Middle frontal gyrus (tissue), 1 donor: ENCODE results near the gene NRXN2.

Experiments used
- DNase-seq: peaks from one replicate; pipeline ENCODE4 v3.0.0-alpha.2; 2015; ENCODE audit warnings: low spot score; ENCODE audit errors: extremely low spot score

Gene NRXN2

DNA sequence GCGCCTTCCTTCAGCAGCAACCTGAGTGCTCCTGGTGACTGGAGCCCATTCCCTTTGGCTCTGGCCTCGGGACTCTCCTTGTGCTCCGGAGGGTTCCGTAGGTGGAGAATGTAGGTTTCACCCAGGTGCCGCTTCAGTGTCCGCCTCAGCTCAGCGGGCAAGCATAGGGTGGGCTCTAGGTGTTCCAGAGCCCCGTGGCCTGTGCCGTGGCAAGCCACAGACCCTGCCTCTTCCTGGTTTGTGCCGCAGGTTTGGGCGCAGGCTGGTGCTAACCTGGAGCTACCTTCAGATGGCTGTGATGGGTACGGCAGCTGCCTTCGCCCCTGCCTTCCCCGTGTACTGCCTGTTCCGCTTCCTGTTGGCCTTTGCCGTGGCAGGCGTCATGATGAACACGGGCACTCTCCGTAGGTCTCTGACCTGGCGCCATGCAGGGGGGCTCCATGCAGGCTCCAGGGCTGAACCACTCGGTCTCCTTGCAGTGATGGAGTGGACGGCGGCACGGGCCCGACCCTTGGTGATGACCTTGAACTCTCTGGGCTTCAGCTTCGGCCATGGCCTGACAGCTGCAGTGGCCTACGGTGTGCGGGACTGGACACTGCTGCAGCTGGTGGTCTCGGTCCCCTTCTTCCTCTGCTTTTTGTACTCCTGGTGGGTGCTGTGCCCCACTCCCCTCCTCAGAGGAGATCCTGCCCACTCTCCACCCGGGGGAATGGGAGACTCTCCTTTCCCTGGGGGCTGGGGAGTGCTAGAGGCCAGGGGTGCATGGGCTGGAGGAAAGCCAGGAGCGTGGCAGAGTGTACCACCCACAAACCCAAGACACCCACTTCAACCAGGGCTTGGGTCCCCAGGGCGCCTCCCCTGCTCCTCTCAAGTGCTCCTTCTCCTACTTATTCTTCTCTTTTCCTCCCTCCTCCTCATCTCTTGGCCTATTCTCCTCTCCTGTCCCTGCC is 129.6 kb downstream of the NRXN2 start:
- no peak for DNase-seq

DNA sequence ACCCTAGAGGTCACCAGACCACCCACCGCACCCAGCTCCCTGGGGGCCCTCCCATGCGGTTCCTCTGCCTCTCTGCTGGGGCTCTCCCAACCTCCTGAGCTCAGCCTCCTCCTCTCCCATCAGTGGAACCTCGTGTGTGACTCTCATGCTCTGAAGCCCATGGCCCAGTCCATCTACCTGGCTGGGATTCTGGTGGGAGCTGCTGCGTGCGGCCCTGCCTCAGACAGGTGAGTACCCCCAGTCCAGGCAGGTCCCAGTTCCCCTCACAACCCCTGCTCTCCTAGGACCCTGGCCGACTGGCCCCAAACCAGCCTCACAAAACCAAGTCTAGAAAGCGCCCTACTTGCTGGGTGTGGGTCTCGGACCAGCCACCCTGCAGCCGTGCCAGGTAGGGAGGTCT is 130.3 kb downstream of the NRXN2 start:
- DNase-seq, result no peak

DNA sequence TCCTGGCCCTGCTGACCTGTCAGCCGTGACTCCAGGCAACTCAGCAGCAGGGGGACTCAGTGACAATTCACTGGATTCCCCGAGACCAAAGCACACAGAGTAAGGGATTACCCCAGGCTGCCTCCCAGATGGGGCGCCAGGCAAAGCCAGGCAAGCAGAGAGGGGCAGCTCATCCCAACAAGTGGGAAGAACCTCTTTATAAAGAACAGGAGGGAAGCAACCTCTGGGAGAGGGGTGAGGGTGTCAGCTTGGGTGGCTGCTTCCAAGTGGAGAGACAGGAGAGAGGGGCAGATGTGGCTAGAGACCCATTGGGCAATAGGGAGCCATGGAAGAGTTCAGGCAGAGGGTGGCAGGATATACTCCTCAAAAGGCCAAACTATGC is 130.8 kb downstream of the NRXN2 start:
- DNase-seq, result no peak

DNA sequence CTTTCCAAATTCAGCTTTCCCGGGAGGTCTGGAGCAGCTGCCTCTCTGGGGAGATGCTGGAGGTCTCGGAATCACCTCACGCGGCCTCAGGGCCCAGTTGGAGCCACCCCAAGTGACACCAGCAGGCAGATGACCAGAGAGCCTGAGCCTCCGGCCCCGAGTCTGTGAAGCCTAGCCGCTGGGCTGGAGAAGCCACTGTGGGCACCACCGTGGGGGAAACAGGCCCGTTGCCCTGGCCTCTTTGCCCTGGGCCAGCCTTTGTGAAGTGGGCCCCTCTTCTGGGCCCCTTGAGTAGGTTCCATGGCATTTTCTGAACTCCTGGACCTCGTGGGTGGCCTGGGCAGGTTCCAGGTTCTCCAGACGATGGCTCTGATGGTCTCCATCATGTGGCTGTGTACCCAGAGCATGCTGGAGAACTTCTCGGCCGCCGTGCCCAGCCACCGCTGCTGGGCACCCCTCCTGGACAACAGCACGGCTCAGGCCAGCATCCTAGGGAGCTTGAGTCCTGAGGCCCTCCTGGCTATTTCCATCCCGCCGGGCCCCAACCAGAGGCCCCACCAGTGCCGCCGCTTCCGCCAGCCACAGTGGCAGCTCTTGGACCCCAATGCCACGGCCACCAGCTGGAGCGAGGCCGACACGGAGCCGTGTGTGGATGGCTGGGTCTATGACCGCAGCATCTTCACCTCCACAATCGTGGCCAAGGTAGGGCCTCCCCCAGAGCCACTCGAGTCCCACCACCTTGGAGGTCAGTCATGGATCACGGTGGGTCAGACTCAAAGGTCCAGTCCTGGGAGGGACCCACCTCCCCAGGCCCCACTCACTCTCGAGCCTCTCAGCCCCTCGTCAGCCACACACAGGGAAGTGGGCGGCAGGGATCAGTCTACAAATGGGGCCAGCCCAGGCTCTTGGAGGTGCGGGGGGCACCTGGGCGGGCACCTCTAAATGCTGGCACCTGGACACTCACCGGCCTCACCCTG is 131.5 kb downstream of the NRXN2 start:
- no peak for DNase-seq

DNA sequence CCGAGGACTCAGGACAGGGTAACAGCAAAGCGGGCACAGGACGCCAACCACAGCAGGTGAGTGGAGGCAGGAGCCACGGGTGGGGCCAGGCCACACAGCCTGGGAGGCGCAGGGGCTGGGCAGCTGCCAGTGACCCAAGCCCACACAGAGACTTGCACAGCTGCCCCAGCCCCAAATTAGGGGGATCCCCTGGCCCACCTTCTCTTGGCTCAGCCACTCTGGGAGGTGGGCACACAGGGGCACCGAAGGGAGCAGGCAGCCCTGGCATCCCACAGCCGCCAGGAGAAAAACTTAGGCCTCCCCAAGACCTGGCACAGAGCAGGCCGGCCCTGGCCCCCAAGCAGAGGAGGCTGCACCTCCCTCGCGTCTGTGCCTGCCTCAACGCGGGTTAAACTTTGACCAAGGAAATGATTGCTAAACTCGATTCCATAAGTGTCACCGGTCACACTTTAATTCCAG is 132.2 kb downstream of the NRXN2 start, which contains the start of gene SLC22A12:
TSS of gene SLC22A12 (plus strand) at position 458 of the 459 bp plus-strand sequence. CDS start 337 bp downstream, outside the sequence.
- no peak for DNase-seq

DNA sequence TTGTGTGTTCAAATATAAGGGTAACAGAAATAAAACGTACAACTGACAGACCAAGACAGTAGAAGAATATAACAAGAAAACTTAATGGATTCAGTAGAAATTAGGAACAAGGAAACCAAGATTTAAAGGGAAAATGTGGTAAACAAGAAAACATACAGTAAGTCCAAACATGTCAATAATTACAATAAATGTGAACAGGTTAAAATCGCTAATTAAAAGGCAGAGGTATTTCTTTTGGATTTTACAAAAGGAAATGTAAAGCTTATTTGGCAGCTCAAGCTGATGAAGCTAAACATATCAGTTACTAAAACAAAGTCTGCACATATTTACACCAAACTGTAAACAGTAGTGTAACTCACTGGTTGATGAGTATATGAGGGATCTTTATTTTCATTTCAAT is 134.3 kb downstream of the NRXN2 start:
- DNase-seq, result no peak

DNA sequence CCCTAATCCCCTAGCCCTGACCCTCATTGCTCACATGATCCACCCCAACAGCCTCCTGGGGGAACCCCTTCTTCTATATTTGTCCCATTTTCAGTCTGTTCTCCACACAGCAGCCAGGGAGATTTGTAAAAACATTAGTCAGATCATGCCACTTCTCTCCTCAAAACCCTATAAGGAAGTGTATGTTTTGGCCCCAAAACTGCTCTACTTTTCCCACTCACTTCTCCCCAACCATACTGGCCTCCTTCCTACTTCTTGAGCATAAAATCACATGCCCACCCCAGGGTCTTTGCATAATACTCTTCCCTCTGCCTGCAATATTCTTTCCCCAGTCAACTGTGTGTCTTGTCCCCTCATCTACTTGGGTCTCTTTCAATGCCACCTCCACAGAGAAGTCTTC is 136.6 kb downstream of the NRXN2 start:
- no peak for DNase-seq

DNA sequence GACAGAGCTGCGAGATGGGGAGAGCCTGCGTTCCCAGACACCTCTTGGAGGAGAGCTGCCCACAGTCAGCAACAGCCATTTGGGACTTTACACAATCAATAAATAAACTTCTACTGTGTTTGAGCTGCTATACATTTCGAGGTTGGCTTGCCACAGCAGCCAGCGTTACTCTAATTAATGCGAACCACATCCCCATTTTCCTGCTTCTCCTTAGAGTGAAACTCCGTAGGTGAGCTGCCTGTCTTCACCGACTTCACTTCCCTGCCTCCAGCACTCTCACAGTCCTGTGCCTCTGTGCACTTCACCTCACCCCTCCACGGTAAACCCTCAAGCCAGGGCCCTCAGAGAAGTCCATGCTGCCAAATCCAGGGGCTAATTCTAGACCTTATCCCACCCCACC is 137.8 kb downstream of the NRXN2 start:
- no peak for DNase-seq

DNA sequence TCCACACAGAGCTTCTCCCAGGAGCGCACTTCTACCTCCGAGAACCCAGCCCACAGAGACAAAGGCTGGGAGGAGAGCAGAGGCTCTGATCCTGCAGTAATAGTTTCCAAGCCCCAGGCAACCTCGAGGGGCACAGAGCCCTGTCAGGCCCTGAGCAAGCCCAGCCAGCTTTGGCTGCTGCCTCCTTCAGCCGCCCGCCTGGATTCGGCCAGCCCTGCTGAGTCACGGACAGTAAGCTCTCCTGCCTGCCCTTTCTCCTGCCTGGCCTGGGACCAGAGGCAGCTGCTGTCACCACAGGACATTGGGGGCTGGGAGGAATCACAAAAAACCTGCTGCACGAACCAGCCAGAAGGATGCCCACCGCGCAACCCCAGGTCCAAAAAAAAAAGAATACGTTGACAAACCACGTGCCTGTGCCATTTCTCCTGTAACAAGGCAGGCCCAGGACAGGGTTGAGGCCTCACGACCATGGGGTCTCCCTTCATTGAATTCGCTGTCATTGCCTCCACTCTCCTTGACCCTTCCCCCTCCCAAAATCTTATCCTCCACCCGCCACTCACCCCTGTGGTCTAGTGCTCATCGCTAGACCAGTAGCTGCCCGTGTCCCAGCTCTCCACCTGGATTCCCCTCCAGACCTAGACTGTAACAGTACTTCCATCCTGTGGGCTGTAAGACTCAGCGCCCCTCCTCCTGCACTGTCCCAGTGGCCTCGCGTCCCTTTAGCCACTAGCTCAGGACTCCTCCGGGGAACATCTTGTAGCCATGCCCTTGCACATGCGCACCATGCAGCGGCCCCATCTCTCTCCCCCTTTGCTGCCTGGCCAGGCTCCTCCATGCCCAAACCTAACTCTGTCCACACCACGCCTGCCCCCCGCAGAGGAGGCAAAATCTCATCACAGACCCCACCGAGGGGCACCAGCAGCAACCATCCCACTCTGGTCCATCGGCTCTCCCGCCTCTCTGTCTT is 139.4 kb downstream of the NRXN2 start:
- DNase-seq, result no peak

DNA sequence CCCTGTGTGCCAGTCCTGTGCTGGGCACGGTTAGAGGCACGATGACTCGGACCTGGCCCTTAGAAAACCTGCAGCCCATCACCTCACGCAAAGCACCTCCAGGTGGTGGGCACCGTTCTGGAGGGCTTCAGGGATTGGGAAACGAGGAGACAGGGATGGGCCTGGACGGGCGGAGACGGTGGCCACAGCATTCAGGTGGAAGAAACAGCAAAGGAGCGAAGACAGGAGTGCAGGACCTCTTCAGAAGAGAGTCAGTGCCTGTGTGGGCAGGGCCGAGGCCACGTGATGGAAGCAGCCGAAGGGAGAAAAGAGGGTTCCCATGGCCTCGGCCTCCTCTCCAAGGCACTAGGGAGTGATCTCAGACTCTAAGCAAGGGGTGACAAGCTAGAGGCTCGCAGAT is 140.1 kb downstream of the NRXN2 start:
- DNase-seq, result no peak

DNA sequence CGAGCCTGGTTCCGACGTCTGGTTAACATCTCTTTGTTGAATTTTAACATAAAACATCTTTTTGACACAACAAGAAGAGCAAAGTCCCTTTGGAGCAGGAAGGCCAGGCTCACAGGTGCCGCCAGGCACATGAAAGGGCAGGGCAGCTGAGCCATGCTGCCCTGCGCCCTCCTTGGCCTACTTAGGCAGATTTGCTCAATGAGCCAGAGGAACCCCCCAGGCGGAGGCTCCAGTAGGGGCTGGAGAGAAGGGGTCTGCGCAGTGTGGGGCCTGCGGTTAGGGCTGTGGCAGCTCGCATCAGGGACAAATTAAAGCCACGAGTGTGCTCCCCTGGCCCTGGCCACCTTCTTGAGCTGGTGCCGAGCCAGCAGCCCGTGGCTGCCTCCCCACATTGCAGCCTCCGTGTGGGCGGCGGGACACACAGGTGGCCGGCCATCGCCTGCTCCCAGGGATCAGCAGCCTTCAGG is 141.9 kb downstream of the NRXN2 start:
- DNase-seq, result no peak

DNA sequence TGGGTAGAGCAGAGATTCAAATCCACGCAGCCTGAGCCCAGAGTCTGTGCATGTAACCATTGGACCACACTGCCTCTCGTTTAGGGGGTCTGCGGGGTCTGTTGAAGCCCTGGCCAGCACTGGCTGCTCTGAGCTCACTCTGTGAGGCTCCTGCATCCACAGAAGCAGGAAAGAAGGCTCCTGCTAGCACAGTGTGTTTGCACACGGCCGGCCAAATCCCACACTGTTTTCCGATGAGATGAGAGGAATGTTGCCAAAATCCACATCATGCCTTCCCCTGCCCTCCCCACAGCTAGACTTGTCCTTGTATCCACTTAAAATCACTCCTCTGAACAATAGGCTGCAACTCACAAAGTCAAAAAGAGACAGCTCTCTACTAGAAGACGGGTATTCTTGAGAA is 142.6 kb downstream of the NRXN2 start:
- no peak for DNase-seq

DNA sequence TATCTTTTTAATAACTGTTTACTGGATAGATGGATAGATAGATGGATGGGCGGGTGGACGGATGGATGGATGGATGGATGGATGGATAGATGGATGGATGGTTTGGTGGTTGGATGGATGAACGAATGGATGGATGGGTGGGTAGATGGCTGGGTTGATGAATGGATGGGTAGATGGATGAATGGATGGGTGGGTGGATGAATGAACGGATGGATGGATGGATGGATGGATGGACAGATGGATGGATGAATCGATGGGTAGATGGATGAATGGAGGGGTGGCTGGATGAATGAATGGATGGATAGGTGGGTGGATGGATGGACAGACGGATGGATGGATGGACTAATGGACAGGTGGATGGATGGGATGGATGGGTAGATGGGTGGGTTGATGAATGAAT is 145.8 kb downstream of the NRXN2 start:
- no peak for DNase-seq

DNA sequence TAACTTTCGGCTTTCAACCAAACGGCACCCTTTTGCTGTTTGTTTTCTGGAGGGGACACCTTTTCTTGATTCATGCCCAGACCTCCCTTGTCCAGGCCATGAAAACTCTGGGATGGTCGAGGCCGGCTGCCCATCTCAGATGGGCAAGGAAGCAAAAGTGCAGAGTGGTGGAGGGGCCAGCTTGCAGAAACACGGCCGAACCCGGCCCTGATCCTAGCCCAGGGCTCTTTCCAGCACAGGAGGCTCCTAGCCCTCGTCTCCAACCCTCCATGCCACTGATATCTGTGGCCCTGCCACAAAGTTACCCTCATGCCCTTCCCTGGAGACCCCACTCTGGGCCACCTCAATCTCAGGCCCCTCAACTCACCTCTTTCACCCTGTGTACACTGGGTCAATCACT is 150.9 kb downstream of the NRXN2 start:
- DNase-seq, result no peak

DNA sequence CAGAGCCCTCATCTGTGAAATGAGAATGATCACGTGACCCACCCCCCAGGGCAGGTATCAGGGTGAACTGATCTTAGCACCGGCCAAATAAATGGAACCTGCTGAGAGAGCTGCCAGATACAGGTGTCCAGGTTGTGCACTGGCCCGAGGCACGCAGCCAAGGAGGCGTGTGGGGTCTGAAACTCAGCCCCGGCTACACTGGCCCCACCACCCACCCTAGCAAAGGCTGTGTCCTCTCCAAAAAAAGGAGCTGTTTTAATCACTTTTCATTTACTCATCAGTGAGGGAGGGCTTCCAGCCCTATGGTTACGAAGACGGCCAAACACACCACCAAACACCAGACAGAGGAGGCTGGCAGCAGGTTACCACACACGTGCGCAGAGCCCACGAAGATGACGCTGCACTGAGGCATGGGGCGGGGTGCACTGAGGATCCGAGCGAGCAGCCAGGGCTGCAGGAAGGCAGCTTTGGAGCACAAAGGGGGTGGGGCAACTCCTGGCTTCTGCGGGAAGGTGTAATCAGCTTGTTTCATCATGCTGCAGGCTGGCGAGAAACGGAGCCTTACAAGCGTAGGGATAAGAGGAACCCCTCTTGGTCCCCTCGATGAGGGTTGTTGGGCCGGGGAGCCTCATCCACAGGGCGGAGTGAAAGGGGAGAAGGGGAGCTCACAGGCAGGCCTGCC is 151.4 kb downstream of the NRXN2 start:
- DNase-seq, result no peak

DNA sequence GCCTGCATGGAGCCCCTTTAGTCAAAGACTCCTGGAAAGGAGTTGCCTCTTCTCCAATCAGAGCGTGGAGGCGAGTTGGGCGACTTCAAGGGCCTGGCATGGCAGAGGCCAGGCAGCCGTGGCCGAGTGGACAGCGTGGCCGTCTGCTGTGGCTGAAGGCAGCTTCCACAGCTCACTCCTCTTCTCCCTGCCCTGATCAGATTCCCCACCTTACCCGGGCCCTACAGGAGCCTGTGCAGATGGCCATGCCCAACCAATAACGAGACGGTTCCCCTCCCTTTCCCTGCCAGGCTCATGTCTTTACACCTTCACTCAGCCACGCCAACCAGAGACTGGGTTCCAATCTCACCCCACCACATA is 152.0 kb downstream of the NRXN2 start:
- DNase-seq, result no peak

DNA sequence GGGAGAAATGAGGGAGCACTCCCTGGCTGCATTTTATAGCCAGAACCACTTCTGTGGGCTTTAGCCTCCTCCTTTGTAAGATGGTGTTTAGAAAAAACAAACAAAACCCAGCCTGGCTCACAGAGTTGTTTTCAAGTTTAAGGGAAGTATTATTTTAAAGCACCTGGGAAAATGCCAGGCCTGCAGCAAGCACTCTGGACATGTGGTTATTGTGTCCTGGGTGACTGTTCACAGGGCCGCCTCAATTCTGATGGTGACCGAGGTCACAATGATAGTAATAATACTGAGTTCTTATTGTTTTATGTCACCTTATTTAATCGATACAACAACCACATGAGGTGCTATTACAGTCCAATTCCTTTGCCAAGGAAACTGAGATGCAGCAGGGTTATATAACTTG is 152.7 kb downstream of the NRXN2 start:
- no peak for DNase-seq

DNA sequence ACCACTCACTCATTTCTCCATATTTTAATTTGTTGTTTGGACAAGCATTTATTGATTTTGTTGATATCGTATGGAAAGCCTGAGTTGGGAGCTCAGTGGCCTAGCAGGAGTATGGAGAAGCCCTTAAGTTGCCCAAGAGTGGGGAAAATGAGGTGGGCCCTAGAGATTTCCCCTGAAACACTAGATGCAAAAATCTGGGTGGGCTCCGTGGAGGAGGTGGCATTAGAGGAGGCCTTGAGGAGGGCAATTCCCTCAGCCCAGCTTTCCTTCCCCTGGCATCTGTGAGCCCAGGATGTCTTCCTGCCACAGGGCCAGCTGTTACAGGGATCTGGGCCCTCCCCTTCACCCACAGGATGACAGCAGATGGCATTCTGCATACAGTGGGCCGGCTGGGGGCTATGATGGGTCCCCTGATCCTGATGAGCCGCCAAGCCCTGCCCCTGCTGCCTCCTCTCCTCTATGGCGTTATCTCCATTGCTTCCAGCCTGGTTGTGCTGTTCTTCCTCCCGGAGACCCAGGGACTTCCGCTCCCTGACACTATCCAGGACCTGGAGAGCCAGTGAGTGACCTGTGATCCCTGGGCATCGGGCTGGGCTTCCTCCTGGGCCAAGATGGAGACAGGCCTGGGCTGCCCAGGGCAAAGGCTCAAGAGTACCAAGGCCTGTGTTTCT is 153.6 kb downstream of the NRXN2 start:
- no peak for DNase-seq

DNA sequence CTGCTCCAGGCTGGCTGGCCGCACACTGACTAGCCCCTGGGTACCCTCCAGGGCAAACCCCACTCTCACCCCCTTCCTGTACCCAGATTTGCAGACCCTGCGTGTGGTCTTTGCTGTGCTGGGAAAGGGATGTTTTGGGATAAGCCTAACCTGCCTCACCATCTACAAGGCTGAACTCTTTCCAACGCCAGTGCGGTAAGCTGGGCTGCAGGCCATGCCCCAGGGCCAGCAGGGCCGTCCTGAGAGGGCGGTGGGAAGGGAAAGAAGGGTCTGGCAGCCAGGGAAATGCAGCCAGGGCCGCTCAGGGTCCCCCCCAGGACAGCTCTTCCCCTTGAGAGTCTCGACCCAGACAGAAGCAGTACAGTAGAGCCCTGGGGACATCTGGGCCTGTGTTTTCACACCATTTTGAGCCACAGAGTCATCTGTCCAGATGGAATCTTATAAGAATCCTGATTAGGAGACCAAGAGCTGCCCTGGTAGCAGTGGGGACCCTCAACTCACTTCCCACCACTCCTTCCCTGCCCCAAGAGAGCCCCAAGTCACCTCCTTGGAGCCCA is 154.3 kb downstream of the NRXN2 start:
- no peak for DNase-seq
